HEK293T (cell line): ENCODE results near the gene EDIL3.
"Not testable (repeated sequence)": the region's sequence is repeated elsewhere in the genome, so short reads cannot be mapped to it uniquely, and the experiment has no call there.

Source experiments
- CTCF ChIA-PET: fragments of 350-600 bp; formaldehyde crosslinking; extraction: SDS; loops from one replicate; lab custom pipeline; 2021; ENCODE audit warnings: antibody characterized with exemption, inconsistent platforms; lab: Yijun Ruan, JAX
- POLR2A ChIA-PET: fragments of 350-600 bp; formaldehyde crosslinking; extraction: SDS; loops from one replicate; lab custom pipeline; 2020; ENCODE audit warnings: antibody characterized with exemption, inconsistent platforms; lab: Yijun Ruan, JAX
- DNase-seq: peaks from one replicate; pipeline ENCODE4 v3.0.0; 2012; ENCODE audit warnings: mixed read lengths; ENCODE audit errors: extremely low spot score
- ARNT ChIP-seq: fragments of 450-650 bp; IDR thresholded peaks from 2 replicates; pipeline ENCODE4 v1.6.1; 2017; ENCODE audit warnings: mild to moderate bottlenecking
- BHLHE40 ChIP-seq: fragments of 450-650 bp; IDR thresholded peaks from 2 replicates; pipeline ENCODE4 v1.6.1; 2016; ENCODE audit warnings: mild to moderate bottlenecking, moderate library complexity, borderline replicate concordance
- CTBP1 ChIP-seq: fragments of 450-650 bp; IDR thresholded peaks from 2 replicates; pipeline ENCODE4 v1.6.1; 2016; ENCODE audit warnings: borderline replicate concordance
- ELF4 ChIP-seq: fragments of 450-650 bp; IDR thresholded peaks from 2 replicates; pipeline ENCODE4 v1.6.1; 2017; ENCODE audit warnings: antibody characterized with exemption
- FOXA1 ChIP-seq: fragments of 450-650 bp; IDR thresholded peaks from 2 replicates; pipeline ENCODE4 v1.6.1; 2016; ENCODE audit warnings: mild to moderate bottlenecking
- FOXK2 ChIP-seq: fragments of 450-650 bp; IDR thresholded peaks from 2 replicates; pipeline ENCODE4 v1.6.1; 2016; ENCODE audit warnings: mild to moderate bottlenecking
- FOXM1 ChIP-seq: fragments of 450-650 bp; IDR thresholded peaks from 2 replicates; pipeline ENCODE4 v1.6.1; 2017; ENCODE audit warnings: mild to moderate bottlenecking, borderline replicate concordance
- HDGF ChIP-seq: fragments of 450-650 bp; IDR thresholded peaks from 2 replicates; pipeline ENCODE4 v1.6.1; 2017; ENCODE audit warnings: antibody characterized with exemption, borderline replicate concordance
- L3MBTL2 ChIP-seq: fragments of 450-650 bp; conservative IDR thresholded peaks from 2 replicates; pipeline ENCODE4 v1.6.1; 2016; ENCODE audit warnings: mild to moderate bottlenecking
- LEF1 ChIP-seq: fragments of 450-650 bp; IDR thresholded peaks from 2 replicates; pipeline ENCODE4 v1.6.1; 2017; ENCODE audit warnings: mild to moderate bottlenecking, borderline replicate concordance
- NFRKB ChIP-seq: fragments of 450-650 bp; IDR thresholded peaks from 2 replicates; pipeline ENCODE4 v1.6.1; 2016; ENCODE audit warnings: mild to moderate bottlenecking, moderate library complexity
- SP1 ChIP-seq: fragments of 450-650 bp; IDR thresholded peaks from 2 replicates; pipeline ENCODE4 v1.6.1; 2017
- SUZ12 ChIP-seq: fragments of 450-650 bp; IDR thresholded peaks from 2 replicates; pipeline ENCODE4 v1.6.1; 2016; ENCODE audit warnings: mild to moderate bottlenecking
- TARDBP ChIP-seq: fragments of 450-650 bp; IDR thresholded peaks from 2 replicates; pipeline ENCODE4 v1.6.1; 2016
- ZNF384 ChIP-seq: fragments of 450-650 bp; IDR thresholded peaks from 2 replicates; pipeline ENCODE4 v1.6.1; 2016
- TF ChIP-seq, protein P1 (sequence below): fragments of 450-650 bp; IDR thresholded peaks from 2 replicates; pipeline ENCODE4 v1.6.1; 2016

EDIL3 gene

GRCh38 chr5:84036842-84037241, 347.8 kb downstream of the EDIL3 start:
- DNase-seq = no peak
- CTCF ChIA-PET = no interaction called here
- TF ChIP-seq FOXA1 (no peak), TARDBP (no peak), NFRKB (no peak), ELF4 (no peak), LEF1 (no peak), SUZ12 (no peak), ARNT (no peak), HDGF (no peak), SP1 (no peak), BHLHE40 (no peak), CTBP1 (no peak), ZNF384 (no peak), L3MBTL2 (no peak), FOXK2 (no peak), FOXM1 (no peak)
- TF ChIP-seq, protein P1, sequence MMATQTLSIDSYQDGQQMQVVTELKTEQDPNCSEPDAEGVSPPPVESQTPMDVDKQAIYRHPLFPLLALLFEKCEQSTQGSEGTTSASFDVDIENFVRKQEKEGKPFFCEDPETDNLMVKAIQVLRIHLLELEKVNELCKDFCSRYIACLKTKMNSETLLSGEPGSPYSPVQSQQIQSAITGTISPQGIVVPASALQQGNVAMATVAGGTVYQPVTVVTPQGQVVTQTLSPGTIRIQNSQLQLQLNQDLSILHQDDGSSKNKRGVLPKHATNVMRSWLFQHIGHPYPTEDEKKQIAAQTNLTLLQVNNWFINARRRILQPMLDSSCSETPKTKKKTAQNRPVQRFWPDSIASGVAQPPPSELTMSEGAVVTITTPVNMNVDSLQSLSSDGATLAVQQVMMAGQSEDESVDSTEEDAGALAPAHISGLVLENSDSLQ = no peak
- POLR2A ChIA-PET = no interaction called here

GRCh38 chr5:84032324-84032723, 352.4 kb downstream of the EDIL3 start:
- DNase-seq = no peak
- TF ChIP-seq NFRKB (no peak), HDGF (no peak), FOXM1 (no peak), ZNF384 (no peak), FOXA1 (no peak), LEF1 (no peak), TARDBP (no peak), FOXK2 (no peak), SUZ12 (no peak), ELF4 (no peak), CTBP1 (no peak), ARNT (no peak), L3MBTL2 (no peak), BHLHE40 (no peak)
- TF ChIP-seq, protein P1 = no peak
- CTCF ChIA-PET = no interaction called here
- POLR2A ChIA-PET = no interaction called here

DNA sequence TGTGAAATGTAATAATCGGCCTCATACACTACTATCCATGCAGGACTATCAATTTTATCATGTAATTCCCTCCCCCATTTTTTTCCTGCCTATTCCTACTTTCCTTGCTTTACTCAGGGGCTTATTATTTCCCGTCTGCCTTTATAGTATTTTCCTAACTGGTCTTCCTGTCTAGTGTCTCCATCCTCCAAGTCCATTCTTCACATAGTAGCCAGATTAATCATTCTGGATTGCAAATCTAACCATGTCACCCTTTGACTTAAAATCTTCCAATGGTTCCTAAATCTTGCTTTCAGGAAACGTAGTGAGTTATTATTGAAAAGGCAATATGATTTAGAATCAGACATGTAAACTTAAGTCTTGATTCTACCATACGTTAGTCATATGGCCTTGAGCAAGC, 356.6 kb downstream of the EDIL3 start:
- POLR2A ChIA-PET = no interaction called here
- no peak for DNase-seq
- CTCF ChIA-PET = no interaction called here
- TF ChIP-seq CTBP1 (no peak), SUZ12 (no peak), SP1 (no peak), FOXK2 (no peak), ELF4 (no peak), LEF1 (no peak), FOXA1 (no peak), HDGF (no peak), FOXM1 (no peak), ARNT (no peak), TARDBP (no peak)
- TF ChIP-seq, protein P1 = no peak

- CTCF ChIA-PET, POLR2A ChIA-PET, DNase-seq: not testable (repeated sequence)
Measured at GRCh38 chr5:84018521-84018920, 366.2 kb downstream of the EDIL3 start.

DNA sequence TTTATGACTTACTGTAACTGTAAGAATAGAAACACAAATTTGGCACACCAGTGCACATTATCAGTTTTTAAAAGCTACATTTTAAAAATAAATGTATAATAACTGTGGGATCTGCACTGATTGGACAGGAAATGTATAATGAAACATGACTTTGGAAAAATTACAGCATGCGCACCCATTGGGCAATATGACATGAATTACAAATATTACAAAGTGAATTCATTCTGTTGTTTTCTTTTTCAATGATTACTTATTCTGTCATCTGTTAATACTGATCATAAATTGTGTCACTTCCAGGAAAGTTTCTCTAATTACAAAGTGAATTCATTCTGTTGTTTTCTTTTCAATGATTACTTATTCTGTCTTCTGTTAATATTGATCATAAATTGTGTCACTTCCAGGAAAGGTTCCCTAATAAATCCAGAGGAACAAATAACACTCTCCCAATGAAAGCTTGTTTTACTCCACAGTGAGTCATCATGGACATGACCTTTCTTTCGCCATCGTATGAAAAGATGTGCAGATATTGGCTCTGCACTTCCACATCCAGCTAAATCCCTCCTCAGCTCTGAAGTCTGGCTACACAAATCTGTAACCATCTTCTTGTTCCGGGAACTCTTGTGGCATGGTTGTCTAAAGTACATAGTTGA, 367.0 kb downstream of the EDIL3 start:
- CTCF ChIA-PET = no interaction called here
- POLR2A ChIA-PET = no interaction called here
- TF ChIP-seq CTBP1 = no peak
- no peak for DNase-seq

DNA sequence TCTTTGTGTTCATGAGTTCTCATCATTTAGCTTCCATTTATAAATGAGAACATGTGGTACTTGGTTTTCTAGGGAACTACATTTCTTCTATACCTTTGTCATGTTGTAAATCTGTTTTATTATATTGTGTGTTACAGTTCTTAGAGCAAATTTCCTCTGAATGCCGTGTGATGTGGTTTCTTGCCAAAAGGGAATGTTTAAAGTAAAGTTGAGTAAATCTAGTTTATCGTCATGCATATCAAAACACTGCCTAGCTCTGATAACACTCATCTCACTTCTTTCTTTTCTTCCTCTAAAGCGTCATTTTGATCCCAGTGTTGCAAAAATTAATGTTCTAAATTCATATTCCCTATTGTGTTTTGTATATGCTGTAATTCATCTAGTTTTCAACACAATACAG, 368.6 kb downstream of the EDIL3 start:
- CTCF ChIA-PET = no interaction called here
- no peak for DNase-seq
- POLR2A ChIA-PET = no interaction called here
- TF ChIP-seq SUZ12 = no peak
- no peak for TF ChIP-seq L3MBTL2
- TF ChIP-seq FOXK2 = no peak
- no peak for TF ChIP-seq HDGF
- no peak for TF ChIP-seq BHLHE40
- TF ChIP-seq, protein P1 = no peak
- TF ChIP-seq ZNF384 = no peak
